ENCODE data around the gene SAT2. TPM values are rescaled to one million over a fixed set of nuclear protein-coding genes. Genes with fewer than 3 reads are reported as not detected.

Gene SAT2
- total RNA-seq, 1 experiment from 2014 or later = 54.9 TPM

DNA sequence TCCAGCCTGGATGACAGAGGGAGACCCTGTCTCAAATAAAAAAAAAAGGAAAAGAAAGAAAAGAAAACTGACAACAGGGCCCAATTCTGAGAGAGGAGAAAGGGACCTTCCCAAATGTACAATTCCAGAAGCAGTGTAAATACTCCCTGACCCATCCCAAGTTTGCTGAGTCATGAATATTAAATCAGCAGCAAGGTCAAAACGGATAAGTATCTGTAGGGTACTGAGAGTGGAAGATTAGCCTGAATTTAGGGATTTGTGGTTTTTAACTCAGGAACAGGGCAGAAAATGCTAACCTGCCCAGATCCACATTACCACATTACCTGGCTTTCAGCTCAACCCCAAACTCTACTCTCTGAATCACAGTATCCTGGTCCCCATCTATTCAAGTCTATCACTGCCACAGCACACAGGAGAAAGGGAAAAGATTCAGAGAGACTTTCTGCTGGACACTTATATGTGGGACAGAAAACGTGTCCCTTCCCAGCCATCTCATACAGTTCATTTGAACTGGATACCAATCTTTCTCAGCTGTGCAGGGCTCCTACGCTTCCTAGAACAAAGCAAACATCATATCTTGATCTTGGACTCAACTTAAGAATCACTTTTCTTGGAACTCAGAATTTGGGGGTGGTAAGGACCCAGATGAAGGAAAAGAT is 15.9 kb downstream of the SAT2 start:
- intact Hi-C loops (cut with micrococcal nuclease) = no loop called here
- no peak overlapping the region for H3K9ac ChIP-seq (ENCODE audit: low read length)
- DNase-seq (ENCODE audit: low read depth, low spot score) = no peak
- no peaks in the 10 kb centered on the region for H3K27me3 ChIP-seq (ENCODE audit: insufficient read depth, low read length)
- TF ChIP-seq SP1 (IDR thresholded peaks at IDR 0.05; ENCODE audit: low read depth) = no peak
- no peak for TF ChIP-seq EZH2phosphoT487 (IDR thresholded peaks at IDR 0.05; ENCODE audit: borderline replicate concordance)
- TF ChIP-seq FOSL1 (IDR thresholded peaks at IDR 0.05; ENCODE audit: low read depth) = no peak
- no peak for TF ChIP-seq EGR1 (IDR thresholded peaks at IDR 0.05; ENCODE audit: low read depth)
- no peak for TF ChIP-seq SIN3A (IDR thresholded peaks at IDR 0.05; ENCODE audit: low read depth)
- no peak for TF ChIP-seq JUND (IDR thresholded peaks at IDR 0.05)
- no peak for TF ChIP-seq POLR2A (IDR thresholded peaks at IDR 0.05; ENCODE audit: borderline replicate concordance, extremely low read depth, insufficient read depth, insufficient read length)
- no peak for TF ChIP-seq ZNF274 (IDR thresholded peaks at IDR 0.05; ENCODE audit: low read depth, low read length)
- TF ChIP-seq YY1 (IDR thresholded peaks at IDR 0.05; ENCODE audit: extremely low read depth, insufficient replicate concordance, low read depth, low read length) = no peak
- no peak for TF ChIP-seq ELF1 (IDR thresholded peaks at IDR 0.05; ENCODE audit: borderline replicate concordance, low read depth)
- TF ChIP-seq, protein P1, sequence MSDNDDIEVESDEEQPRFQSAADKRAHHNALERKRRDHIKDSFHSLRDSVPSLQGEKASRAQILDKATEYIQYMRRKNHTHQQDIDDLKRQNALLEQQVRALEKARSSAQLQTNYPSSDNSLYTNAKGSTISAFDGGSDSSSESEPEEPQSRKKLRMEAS (IDR thresholded peaks at IDR 0.05) = no peak
- TF ChIP-seq SRF (IDR thresholded peaks at IDR 0.05; ENCODE audit: low read depth) = no peak
- TF ChIP-seq, protein P2, sequence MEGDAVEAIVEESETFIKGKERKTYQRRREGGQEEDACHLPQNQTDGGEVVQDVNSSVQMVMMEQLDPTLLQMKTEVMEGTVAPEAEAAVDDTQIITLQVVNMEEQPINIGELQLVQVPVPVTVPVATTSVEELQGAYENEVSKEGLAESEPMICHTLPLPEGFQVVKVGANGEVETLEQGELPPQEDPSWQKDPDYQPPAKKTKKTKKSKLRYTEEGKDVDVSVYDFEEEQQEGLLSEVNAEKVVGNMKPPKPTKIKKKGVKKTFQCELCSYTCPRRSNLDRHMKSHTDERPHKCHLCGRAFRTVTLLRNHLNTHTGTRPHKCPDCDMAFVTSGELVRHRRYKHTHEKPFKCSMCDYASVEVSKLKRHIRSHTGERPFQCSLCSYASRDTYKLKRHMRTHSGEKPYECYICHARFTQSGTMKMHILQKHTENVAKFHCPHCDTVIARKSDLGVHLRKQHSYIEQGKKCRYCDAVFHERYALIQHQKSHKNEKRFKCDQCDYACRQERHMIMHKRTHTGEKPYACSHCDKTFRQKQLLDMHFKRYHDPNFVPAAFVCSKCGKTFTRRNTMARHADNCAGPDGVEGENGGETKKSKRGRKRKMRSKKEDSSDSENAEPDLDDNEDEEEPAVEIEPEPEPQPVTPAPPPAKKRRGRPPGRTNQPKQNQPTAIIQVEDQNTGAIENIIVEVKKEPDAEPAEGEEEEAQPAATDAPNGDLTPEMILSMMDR (IDR thresholded peaks at IDR 0.05 in 2 of 3, conservative IDR thresholded peaks at IDR 0.05 in 1 of 3; ENCODE audit: borderline replicate concordance in 1 of 3, insufficient read depth in 1 of 3, low read depth in 2 of 3, low read length in 2 of 3) = no peak
- TF ChIP-seq TCF7L2 (IDR thresholded peaks at IDR 0.05; ENCODE audit: borderline replicate concordance, extremely low read depth, insufficient read depth, insufficient read length) = no peak
- no peak for TF ChIP-seq CBX3 (IDR thresholded peaks at IDR 0.05; ENCODE audit: low read depth)
- TF ChIP-seq, protein P3, sequence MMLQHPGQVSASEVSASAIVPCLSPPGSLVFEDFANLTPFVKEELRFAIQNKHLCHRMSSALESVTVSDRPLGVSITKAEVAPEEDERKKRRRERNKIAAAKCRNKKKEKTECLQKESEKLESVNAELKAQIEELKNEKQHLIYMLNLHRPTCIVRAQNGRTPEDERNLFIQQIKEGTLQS (IDR thresholded peaks at IDR 0.05) = no peak
- no peak for TF ChIP-seq CEBPB (IDR thresholded peaks at IDR 0.05; ENCODE audit: low read depth)
- CTCF ChIA-PET = no interaction called here
- no peaks in the 10 kb centered on the region for H3K9me3 ChIP-seq (ENCODE audit: control insufficient read depth in 1 of 2, insufficient read depth in 1 of 2, low read depth in 1 of 2, low read length in 2 of 2)
- H3K4me2 ChIP-seq (ENCODE audit: low read length) = no peak overlapping the region
- peaks cover 12 to 22% of the 10 kb centered on the region in 2 experiments for H3K4me1 ChIP-seq (ENCODE audit: control insufficient read depth in 1 of 2, insufficient read depth in 2 of 2, low read length in 2 of 2)
- no peak overlapping the region for H3K27ac ChIP-seq (ENCODE audit: low read depth, low read length)
- BruUV-seq (replicated peaks) = no TSS peak
- H3K9me2 ChIP-seq (ENCODE audit: insufficient read depth) = no peaks in the 10 kb centered on the region
- H3K79me2 ChIP-seq (ENCODE audit: insufficient read depth, low read length) = peaks cover 73% of the 10 kb centered on the region
- H4K20me1 ChIP-seq (ENCODE audit: insufficient read depth) = 0 out of 2 replicates have a peak, but pooled peaks cover 3% of the 10 kb centered on the region
- no peak overlapping the region for H3K4me3 ChIP-seq (replicated peaks in 1 of 2; ENCODE audit: low read depth in 1 of 2, low read length in 2 of 2)
- ATAC-seq = no peak
- POLR2A ChIA-PET = no interaction called here
- H3K36me3 ChIP-seq (ENCODE audit: control insufficient read depth in 1 of 2, insufficient read depth in 2 of 2, low read length in 2 of 2) = peaks cover 7 to 17% of the 10 kb centered on the region in 2 experiments
- RAD21 ChIA-PET (ENCODE audit: low non-redundant PET in 1 of 2, low total read pairs in 2 of 2, uncharacterized antibody in 2 of 2, unreplicated experiment in 2 of 2) = no interaction called here
- no peak overlapping the region for H2AFZ ChIP-seq (ENCODE audit: low read depth, low read length, poor library complexity, severe bottlenecking)

Measured in HCT116 (cell line).